HG03139 (cell line): ENCODE results near the gene GRB10.

Experiments used
- ATAC-seq: cut with Tn5 transposase; IDR thresholded peaks from one replicate; pipeline ENCODE4 v1.9.1; 2021; ENCODE audit not compliant: unreplicated experiment

Gene GRB10

DNA sequence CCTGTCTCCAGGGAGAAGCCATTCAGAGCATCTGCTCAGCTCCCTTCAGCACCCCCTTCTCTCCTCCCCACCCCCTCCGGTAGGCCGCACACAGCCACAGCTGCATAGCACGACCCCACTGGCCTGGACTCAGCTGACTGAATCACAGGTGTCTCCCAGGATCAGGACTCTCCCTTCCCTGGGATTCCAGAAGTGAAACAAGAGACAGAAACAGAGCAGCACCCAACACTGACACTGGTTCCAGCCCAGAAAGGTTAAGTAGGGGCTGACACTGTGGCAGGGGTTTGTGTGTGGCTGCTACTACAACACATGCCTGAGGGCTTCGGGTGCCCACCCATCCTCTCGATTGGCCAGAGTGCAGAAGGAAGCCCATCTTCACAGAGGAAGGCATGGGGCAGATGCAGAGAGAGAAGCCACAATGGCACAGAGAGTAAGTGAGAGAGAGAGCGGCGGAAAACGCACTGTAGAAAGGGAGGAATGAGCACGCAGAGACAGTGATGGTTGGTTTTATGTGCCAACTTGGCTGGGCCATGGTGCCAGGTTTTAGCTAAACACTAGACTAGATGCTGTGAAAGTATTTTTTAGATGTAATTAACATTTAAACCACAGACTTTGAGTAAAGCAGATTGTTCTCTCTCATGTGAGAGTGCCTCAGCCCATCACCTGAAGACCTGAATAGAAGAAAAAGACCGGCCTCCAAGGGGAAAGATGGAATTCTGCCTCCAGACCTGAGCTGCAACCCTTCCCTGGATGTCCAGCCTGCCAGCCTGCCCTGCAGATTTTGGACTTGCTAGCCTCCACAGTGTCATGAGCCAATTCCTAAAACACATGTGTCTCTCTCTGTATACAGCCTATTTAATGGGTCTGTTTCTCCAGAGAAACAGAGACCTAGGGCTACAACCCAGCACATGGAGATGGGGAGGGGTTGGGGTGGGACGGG, 107.5 kb downstream of the GRB10 start:
- ATAC-seq = no peak

GRCh38 chr7:50674299-50674698, 108.4 kb downstream of the GRB10 start:
- no peak for ATAC-seq

DNA sequence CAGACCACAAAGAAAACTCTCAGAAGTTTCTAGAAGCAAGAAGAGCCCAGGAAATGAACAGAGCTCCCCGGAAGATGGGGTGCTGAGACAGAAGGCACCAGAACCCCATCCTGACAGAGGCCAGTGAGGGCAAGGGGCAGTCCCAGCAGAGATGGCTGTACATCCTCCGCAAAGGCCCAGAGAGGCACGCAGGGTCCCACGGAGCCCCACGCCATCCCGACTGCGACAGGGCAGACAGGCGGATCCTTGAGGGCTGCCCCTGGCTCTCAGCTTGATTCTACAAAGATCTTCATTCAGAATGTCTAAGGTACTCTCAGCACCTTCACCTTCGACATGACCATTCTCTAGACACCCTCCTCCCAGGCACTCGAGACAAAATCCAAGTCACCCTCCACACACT, 109.6 kb downstream of the GRB10 start:
- no peak for ATAC-seq

- ATAC-seq = no peak
These were observed 110.7 kb downstream of the GRB10 start for GRCh38 chr7:50672045-50672444.

DNA sequence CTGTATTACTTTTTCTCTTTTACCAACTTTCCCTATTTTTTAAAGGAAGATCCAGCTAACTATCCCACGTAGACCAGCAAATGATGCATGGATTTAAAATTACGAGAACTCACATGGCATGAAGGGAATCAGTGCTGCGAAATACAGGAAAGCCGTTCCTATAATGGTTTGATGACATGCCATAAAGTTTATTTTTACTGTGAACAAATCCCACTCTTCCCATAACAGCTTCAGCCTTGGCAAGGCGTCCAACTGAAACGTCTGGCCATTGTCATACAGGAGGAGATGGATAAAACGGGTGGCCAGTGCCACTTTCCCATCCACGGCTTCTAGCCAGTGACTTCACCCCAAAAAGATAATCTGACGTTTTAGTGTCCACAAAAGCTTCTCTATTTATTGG, 111.3 kb downstream of the GRB10 start:
- no peak for ATAC-seq

DNA sequence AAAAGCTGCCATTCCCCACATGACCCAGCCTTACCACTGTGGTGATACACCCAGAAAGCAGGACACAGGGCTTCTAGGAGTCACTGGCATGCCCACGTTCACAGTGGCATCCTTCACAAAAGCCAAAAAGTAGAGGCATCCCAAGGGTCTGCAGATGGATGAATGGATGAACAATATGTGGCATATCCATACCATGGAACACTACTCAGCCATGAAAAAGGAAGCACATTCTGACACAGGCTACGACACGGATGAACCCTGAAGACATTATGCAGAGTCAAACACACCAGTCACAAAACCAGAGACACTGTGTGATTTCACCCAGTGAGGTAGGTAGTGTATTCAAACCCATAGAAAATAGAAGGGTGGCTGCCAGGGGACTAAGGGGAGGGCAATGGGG, 112.8 kb downstream of the GRB10 start:
- no peak for ATAC-seq

GRCh38 chr7:50667789-50668226, 114.9 kb downstream of the GRB10 start:
- no peak for ATAC-seq

DNA sequence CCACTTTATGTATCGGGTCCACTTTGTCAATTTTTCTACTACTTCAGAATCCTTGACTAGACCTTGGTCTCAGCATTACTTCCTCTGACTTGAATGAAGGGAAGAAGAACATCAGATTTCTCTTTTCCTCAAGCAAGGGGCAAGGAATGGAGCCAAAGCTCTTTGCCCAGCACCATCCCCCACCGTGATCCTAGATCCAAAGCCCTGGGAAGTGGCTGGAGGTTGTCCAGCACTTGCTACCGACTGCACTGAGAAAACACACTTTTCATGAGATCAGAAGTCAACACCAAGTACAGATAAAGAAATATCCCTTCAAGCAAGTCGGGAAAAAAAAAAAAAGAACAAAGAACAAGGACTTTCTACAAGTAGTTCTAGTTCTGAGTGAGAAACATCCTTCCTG, 115.4 kb downstream of the GRB10 start:
- ATAC-seq = no peak

- no peak for ATAC-seq
These were observed 116.6 kb downstream of the GRB10 start for GRCh38 chr7:50666124-50666496.

- ATAC-seq = no peak
These were observed 117.1 kb downstream of the GRB10 start for GRCh38 chr7:50665403-50666123.

GRCh38 chr7:50664937-50665336, 117.8 kb downstream of the GRB10 start:
- no peak for ATAC-seq

DNA sequence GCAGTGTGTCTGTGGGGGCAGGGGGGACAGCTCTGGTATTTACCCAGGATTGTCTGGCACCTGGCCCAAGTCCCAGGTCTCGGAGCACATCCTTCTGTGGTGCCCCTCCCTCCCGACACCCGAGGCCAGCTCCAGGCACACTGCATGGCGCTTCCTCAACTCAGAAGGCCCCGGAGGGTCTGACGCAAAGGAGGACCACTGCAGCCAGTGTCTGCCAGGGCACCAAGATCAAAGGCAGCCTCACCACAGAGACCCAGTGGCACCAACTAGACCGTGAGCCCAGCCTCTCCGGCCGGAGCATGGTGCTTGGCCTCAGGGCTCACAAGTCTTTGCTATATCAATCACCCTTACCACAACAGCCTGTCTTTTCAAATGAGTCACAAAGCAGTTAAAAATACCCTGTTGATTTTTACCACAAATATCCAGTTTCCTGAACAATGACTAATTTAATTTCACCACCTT, 118.2 kb downstream of the GRB10 start:
- peak; percentile 47 for ATAC-seq

DNA sequence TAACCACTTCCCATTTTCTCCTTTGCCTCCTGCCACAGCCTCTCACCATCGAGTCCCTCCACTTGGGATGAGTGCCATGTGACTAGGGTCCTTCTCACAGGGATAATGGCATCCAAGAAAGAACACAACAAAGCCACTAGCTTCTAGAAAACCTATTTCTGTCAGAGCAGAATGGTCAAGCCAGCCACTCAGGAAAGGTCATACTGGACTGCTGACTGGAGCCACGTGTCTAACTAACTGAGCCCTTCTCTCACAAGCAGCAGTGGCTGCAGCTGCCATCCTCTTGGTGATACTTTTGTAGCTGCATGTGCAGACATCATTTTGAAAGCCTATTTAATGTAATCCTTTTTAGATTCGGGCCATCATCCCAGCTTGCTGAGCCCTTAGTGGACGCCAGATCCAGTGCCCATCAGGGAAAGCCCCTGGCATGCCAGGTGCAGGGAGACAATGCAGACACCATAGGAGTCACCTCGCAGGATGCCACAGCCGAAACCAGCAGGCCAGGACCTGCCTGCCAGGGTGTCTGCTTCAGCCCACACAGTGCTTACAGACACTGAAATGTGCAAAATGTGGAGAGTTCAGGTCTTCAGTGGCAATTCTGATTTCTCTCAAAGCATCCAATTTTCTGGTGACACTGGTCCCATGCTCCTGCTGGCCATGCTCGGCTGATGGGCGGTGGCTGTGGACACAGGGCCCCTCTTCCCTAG, 119.1 kb downstream of the GRB10 start:
- ATAC-seq = no peak

- ATAC-seq = no peak
These were observed 119.7 kb downstream of the GRB10 start for GRCh38 chr7:50662996-50663395.

DNA sequence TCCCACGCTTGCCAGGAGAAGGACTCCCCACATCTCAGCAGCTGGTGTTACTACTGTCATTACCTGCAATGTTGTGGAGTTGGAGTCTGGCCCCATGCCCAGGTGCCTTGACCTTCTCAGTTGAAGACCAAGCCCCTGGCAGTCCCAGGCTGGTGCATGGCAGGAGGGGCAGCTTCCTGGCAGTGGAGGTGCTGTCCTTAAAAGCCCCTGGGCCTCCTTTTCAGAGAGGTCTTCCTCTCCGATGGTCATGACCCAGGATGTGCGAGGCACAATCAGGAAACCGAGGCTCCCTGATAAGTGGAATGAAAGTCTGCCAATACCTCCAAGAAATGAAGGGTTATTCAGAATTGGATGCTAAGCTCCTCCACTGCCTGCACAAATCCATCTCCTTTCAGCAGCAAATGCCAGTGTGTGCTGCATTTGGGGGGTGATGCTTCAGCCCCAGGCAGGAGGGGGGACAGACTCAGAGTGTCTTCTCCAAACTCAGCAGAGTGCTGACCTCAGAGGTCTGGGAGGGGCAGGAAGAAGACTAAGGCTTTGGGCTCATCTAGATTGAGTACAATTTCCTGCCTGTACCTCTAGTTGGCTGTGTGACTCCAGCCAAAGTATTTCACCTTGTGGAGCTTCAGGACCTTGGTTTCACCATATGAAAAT, 120.5 kb downstream of the GRB10 start:
- ATAC-seq = no peak

GRCh38 chr7:50661345-50662040, 121.2 kb downstream of the GRB10 start:
- ATAC-seq = peak; percentile 60

DNA sequence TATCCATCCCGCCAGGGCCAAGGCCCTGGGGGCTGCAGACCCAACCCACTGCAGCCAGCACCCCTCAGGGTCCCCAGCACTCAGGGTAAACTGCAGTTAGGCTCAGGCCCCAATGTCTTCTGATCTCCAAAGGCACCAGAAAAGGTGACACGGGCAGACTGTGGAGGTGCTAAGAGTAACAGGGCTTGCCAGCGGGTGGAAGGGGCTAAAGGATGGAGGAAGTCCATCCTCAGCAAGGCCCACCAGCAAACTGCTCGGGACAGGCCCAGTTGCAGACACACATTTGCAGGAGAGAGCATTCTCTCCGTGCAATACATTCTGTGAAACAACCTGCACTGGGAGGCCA, 121.9 kb downstream of the GRB10 start:
- no peak for ATAC-seq

GRCh38 chr7:50660040-50660829, 122.5 kb downstream of the GRB10 start:
- ATAC-seq = peak; percentile 26

GRCh38 chr7:50659329-50659965, 123.2 kb downstream of the GRB10 start:
- ATAC-seq = no peak
